GM23338 (cell line): ENCODE results near the gene NDOR1. TPM values are rescaled to one million over a fixed set of nuclear protein-coding genes. Genes with fewer than 3 reads are reported as not detected.

Source experiments
- ATAC-seq: fragments of 200-7000 bp; cut with Tn5 transposase; 3 replicates; pipeline ENCODE4 v1.9.1; 2020
- DNase-seq: peaks from one replicate; pipeline ENCODE4 v3.0.0-alpha.2; 2015; ENCODE audit warnings: low spot score
- H2AFZ ChIP-seq: fragments of 200-600 bp; sonication (generic); 2 replicates; pipeline ENCODE4 v1.8.0; 2016; ENCODE audit warnings: antibody characterized with exemption, mild to moderate bottlenecking, moderate library complexity
- H3F3A ChIP-seq: fragments of 200-600 bp; sonication (generic); replicated peaks from 2 replicates; pipeline ENCODE4 v1.8.0; 2017; ENCODE audit warnings: antibody characterized with exemption, mixed run types, low read depth
- H3K27ac ChIP-seq: fragments of 200-600 bp; sonication (generic); 2 replicates; pipeline ENCODE4 v1.6.1; 2016; ENCODE audit warnings: low read depth
- H3K27me3 ChIP-seq: fragments of 200-600 bp; sonication (generic); 2 replicates; pipeline ENCODE4 v1.8.0; 2016; ENCODE audit warnings: mild to moderate bottlenecking, mixed run types, moderate library complexity; ENCODE audit not compliant: insufficient read depth
- H3K36me3 ChIP-seq: fragments of 200-600 bp; sonication (generic); 2 replicates; pipeline ENCODE4 v1.8.0; 2016; ENCODE audit warnings: mild to moderate bottlenecking; ENCODE audit not compliant: insufficient read depth
- H3K4me1 ChIP-seq: fragments of 200-600 bp; sonication (generic); 2 replicates; pipeline ENCODE4 v1.8.0; 2016; ENCODE audit warnings: mild to moderate bottlenecking, moderate library complexity; ENCODE audit not compliant: insufficient read depth
- H3K4me2 ChIP-seq: fragments of 200-600 bp; sonication (generic); 2 replicates; pipeline ENCODE4 v1.7.1; 2017; ENCODE audit warnings: mixed run types
- H3K4me3 ChIP-seq: fragments of 200-600 bp; sonication (generic); 2 replicates; pipeline ENCODE4 v1.6.1; 2016; ENCODE audit warnings: mixed run types
- H3K79me2 ChIP-seq: fragments of 200-600 bp; sonication (generic); replicated peaks from 2 replicates; pipeline ENCODE4 v1.8.0; 2017; ENCODE audit warnings: mild to moderate bottlenecking; ENCODE audit not compliant: insufficient read depth
- H3K9me2 ChIP-seq: fragments of 200-600 bp; sonication (generic); 2 replicates; pipeline ENCODE4 v1.8.0; 2017; ENCODE audit not compliant: insufficient read depth
- H4K20me1 ChIP-seq: fragments of 200-600 bp; sonication (generic); replicated peaks from 2 replicates; pipeline ENCODE4 v1.8.0; 2017; ENCODE audit warnings: mild to moderate bottlenecking; ENCODE audit not compliant: insufficient read depth
- H3K27ac Mint-ChIP-seq: 2 replicates; pipeline ENCODE4 v1.8.0; 2020; ENCODE audit warnings: inconsistent platforms, mild to moderate bottlenecking, moderate library complexity, mixed read lengths
- H3K27me3 Mint-ChIP-seq: 3 replicates; pipeline ENCODE4 v1.8.0; 2022; ENCODE audit warnings: low read depth, mild to moderate bottlenecking, moderate library complexity, mixed read lengths, inconsistent platforms; ENCODE audit not compliant: insufficient read depth, poor library complexity
- H3K36me3 Mint-ChIP-seq: 3 replicates; pipeline ENCODE4 v1.8.0; 2021; ENCODE audit warnings: low read depth, mild to moderate bottlenecking, inconsistent platforms, moderate library complexity, mixed read lengths
- H3K4me1 Mint-ChIP-seq: 3 replicates; pipeline ENCODE4 v1.8.0; 2020; ENCODE audit warnings: mild to moderate bottlenecking, inconsistent platforms, mixed read lengths
- H3K4me3 Mint-ChIP-seq: 3 replicates; pipeline ENCODE4 v1.8.0; 2021; ENCODE audit warnings: moderate library complexity, mild to moderate bottlenecking, inconsistent platforms, mixed read lengths
- H3K9me3 Mint-ChIP-seq: 3 replicates; pipeline ENCODE4 v1.8.0; 2020; ENCODE audit warnings: moderate library complexity, mild to moderate bottlenecking, inconsistent platforms, mixed read lengths
- CREB1 ChIP-seq: fragments of 250-450 bp; sonication (Bioruptor Pico); IDR thresholded peaks from 2 replicates; pipeline ENCODE4 v1.5.0; 2020; ENCODE audit warnings: low read depth, mild to moderate bottlenecking, moderate library complexity
- microRNA-seq: library from miRNA; unstranded; fragments of <30 nt; microRNA quantifications from one replicate; pipeline ENCODE4, GENCODE V29; 2017
- polyA plus RNA-seq: library from polyadenylated mRNA; unstranded; fragments of >200 nt; fragmentation: Nextera tagmentation; extraction: Ambion mirVana; gene quantifications from 2 replicates; pipeline ENCODE4 v1.2.1, GENCODE V29; 2016
- small RNA-seq: library from RNA; depleted of rRNA; stranded (forward); fragments of <200 nt; gene quantifications from one replicate; pipeline ENCODE3, GENCODE V24; 2014; ENCODE audit warnings: low replicate concordance
- total RNA-seq: library from RNA; depleted of rRNA; stranded (reverse); fragments of >200 nt; shearing (Covaris generic); gene quantifications from 2 replicates; pipeline ENCODE4 v1.2.3, GENCODE V29; 2014; rRNA removed

NDOR1 gene
- total and polyA plus RNA-seq, 2 experiments from 2014 or later, result 19.4 to 38.1 TPM

DNA sequence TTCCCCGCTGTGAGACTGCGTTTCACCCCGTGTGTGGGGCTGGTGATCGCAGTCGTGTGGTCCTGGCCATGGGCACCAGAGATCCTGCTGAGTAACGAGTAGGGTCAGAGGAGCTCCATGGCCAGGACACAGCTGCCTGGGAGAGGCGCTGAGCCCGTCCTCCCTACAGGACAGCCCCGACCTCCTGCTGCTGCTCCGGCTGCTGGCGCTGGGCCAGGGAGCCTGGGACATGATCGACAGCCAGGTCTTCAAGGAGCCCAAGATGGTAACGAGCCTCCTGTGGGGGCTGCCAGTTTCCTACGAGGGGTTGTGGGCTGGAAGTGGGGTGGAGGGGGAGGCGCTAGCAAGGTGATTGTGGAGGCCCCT lies 60.6 kb downstream of the NDOR1 start:
- Histone ChIP-seq H4K20me1 (0 out of 2 replicates have a peak, but pooled peaks cover 9% of the 10 kb centered on the region), H3F3A (0 out of 2 replicates have a peak, but pooled peaks cover 4% of the 10 kb centered on the region), H3K27ac (no peak overlapping the region), H3K9me2 (no peaks in the 10 kb centered on the region), H3K4me2 (no peak overlapping the region), H3K27me3 (no peaks in the 10 kb centered on the region), H3K36me3 (peaks cover 10% of the 10 kb centered on the region; the same call in 1 of the 2 replicates), H3K4me3 (no peak overlapping the region), H3K4me1 (no peaks in the 10 kb centered on the region), H2AFZ (no peak overlapping the region), H3K79me2 (no peaks in the 10 kb centered on the region)
- DNase-seq (no peak), ATAC-seq (no peak)
- TF ChIP-seq CREB1, result no peak
- peaks cover 18% of the 10 kb centered on the region for H3K27me3 Mint-ChIP-seq
- peaks cover 4% of the 10 kb centered on the region; the same call in 2 of the 3 replicates for H3K4me1 Mint-ChIP-seq
- H3K27ac Mint-ChIP-seq, result no peak overlapping the region
- peaks cover 37% of the 10 kb centered on the region for H3K36me3 Mint-ChIP-seq
- no peaks in the 10 kb centered on the region; the same call in 2 of the 3 replicates for H3K9me3 Mint-ChIP-seq
- no peak overlapping the region for H3K4me3 Mint-ChIP-seq

Small RNA genes lying within 50 kb of the gene (microRNA-seq; reads per million reads assigned to microRNA genes)
- not detected for gene MIR3621

Small RNA genes lying within 50 kb of the gene (small RNA-seq; reads per million reads assigned to genes)
- not detected for gene MIR3621

Other genes with a start within 250 kb of the NDOR1 start
Only the 30 nearest of the 31 such genes appear.
- 1.9 TPM in 1 of 2 replicates, not detected in the other for gene PTGDS, start 228.2 kb upstream of the NDOR1 start, total RNA-seq
- 3.1 and 5.9 TPM in 2 replicates for gene PTGDS, start 228.2 kb upstream of the NDOR1 start, polyA plus RNA-seq
- gene LCNL1, start 222.7 kb upstream of the NDOR1 start, total RNA-seq, result not detected in 2 replicates
- 0.11 and 0.14 TPM in 2 replicates for gene LCNL1, start 222.7 kb upstream of the NDOR1 start, polyA plus RNA-seq
- 33.9 and 71.5 TPM in 2 replicates for gene PAXX, start 213.3 kb upstream of the NDOR1 start, total RNA-seq
- 86.0 and 88.3 TPM in 2 replicates for gene PAXX, start 213.3 kb upstream of the NDOR1 start, polyA plus RNA-seq
- gene CLIC3, start 209.1 kb upstream of the NDOR1 start, total RNA-seq, result 0.56 TPM in 1 of 2 replicates, not detected in the other
- gene CLIC3, start 209.1 kb upstream of the NDOR1 start, polyA plus RNA-seq, result 0.53 and 0.57 TPM in 2 replicates
- 14.2 and 16.0 TPM in 2 replicates for gene ABCA2, start 177.5 kb upstream of the NDOR1 start, total RNA-seq
- 5.6 and 7.0 TPM in 2 replicates for gene ABCA2, start 177.5 kb upstream of the NDOR1 start, polyA plus RNA-seq
- not detected in 2 replicates for gene FUT7, start 173.6 kb upstream of the NDOR1 start, total RNA-seq
- gene FUT7, start 173.6 kb upstream of the NDOR1 start, polyA plus RNA-seq, result not detected in 2 replicates
- 26.2 and 34.3 TPM in 2 replicates for gene NPDC1, start 159.5 kb upstream of the NDOR1 start, total RNA-seq
- 35.5 and 36.7 TPM in 2 replicates for gene NPDC1, start 159.5 kb upstream of the NDOR1 start, polyA plus RNA-seq
- 1.1 and 1.9 TPM in 2 replicates for gene ENTPD2, start 151.6 kb upstream of the NDOR1 start, total RNA-seq
- gene ENTPD2, start 151.6 kb upstream of the NDOR1 start, polyA plus RNA-seq, result 1.8 and 2.9 TPM in 2 replicates
- gene SAPCD2, start 135.1 kb upstream of the NDOR1 start, total RNA-seq, result 55.1 and 60.3 TPM in 2 replicates
- 13.4 and 14.5 TPM in 2 replicates for gene SAPCD2, start 135.1 kb upstream of the NDOR1 start, polyA plus RNA-seq
- 5.5 and 8.1 TPM in 2 replicates for gene UAP1L1, start 128.2 kb upstream of the NDOR1 start, total RNA-seq
- 2.5 and 3.4 TPM in 2 replicates for gene UAP1L1, start 128.2 kb upstream of the NDOR1 start, polyA plus RNA-seq
- gene MAN1B1, start 118.7 kb upstream of the NDOR1 start, total RNA-seq, result 35.7 and 39.9 TPM in 2 replicates
- 15.7 and 18.2 TPM in 2 replicates for gene MAN1B1, start 118.7 kb upstream of the NDOR1 start, polyA plus RNA-seq
- 9.7 and 19.7 TPM in 2 replicates for gene DPP7, start 91.0 kb upstream of the NDOR1 start, total RNA-seq
- 25.2 and 26.8 TPM in 2 replicates for gene DPP7, start 91.0 kb upstream of the NDOR1 start, polyA plus RNA-seq
- 2.1 and 5.5 TPM in 2 replicates for gene GRIN1, start 66.5 kb upstream of the NDOR1 start, total RNA-seq
- gene GRIN1, start 66.5 kb upstream of the NDOR1 start, polyA plus RNA-seq, result 2.5 and 2.7 TPM in 2 replicates
- 0.16 and 0.21 TPM in 2 replicates for gene LRRC26, start 35.6 kb upstream of the NDOR1 start, total RNA-seq
- gene LRRC26, start 35.6 kb upstream of the NDOR1 start, polyA plus RNA-seq, result 3.0 and 4.3 TPM in 2 replicates
- gene TMEM210, start 33.6 kb upstream of the NDOR1 start, total RNA-seq, result not detected in 2 replicates
- gene TMEM210, start 33.6 kb upstream of the NDOR1 start, polyA plus RNA-seq, result not detected in 2 replicates
- 41.5 and 42.9 TPM in 2 replicates for gene ANAPC2, start 17.1 kb upstream of the NDOR1 start, total RNA-seq
- 16.4 and 19.2 TPM in 2 replicates for gene ANAPC2, start 17.1 kb upstream of the NDOR1 start, polyA plus RNA-seq
- 91.5 and 132 TPM in 2 replicates for gene SSNA1, start 17.0 kb upstream of the NDOR1 start, total RNA-seq
- gene SSNA1, start 17.0 kb upstream of the NDOR1 start, polyA plus RNA-seq, result 154 TPM in 2 replicates
- 29.2 and 29.3 TPM in 2 replicates for gene TPRN, start 5.0 kb upstream of the NDOR1 start, total RNA-seq
- gene TPRN, start 5.0 kb upstream of the NDOR1 start, polyA plus RNA-seq, result 6.4 and 9.1 TPM in 2 replicates
- gene TMEM203, start 52 bp upstream of the NDOR1 start, total RNA-seq, result 43.2 and 53.4 TPM in 2 replicates
- 32.7 and 37.4 TPM in 2 replicates for gene TMEM203, start 52 bp upstream of the NDOR1 start, polyA plus RNA-seq
- gene RNF208, start 16.5 kb downstream of the NDOR1 start, total RNA-seq, result 1.4 and 1.9 TPM in 2 replicates
- 5.6 and 7.4 TPM in 2 replicates for gene RNF208, start 16.5 kb downstream of the NDOR1 start, polyA plus RNA-seq
- 1.4 and 2.0 TPM in 2 replicates for gene CYSRT1, start 19.5 kb downstream of the NDOR1 start, total RNA-seq
- gene CYSRT1, start 19.5 kb downstream of the NDOR1 start, polyA plus RNA-seq, result 2.0 and 3.2 TPM in 2 replicates
- gene RNF224, start 21.8 kb downstream of the NDOR1 start, total RNA-seq, result 0.63 TPM in 1 of 2 replicates, not detected in the other
- not detected in 2 replicates for gene RNF224, start 21.8 kb downstream of the NDOR1 start, polyA plus RNA-seq
- not detected in 2 replicates for gene SLC34A3, start 25.2 kb downstream of the NDOR1 start, total RNA-seq
- not detected in 2 replicates for gene SLC34A3, start 25.2 kb downstream of the NDOR1 start, polyA plus RNA-seq
- 334 and 374 TPM in 2 replicates for gene TUBB4B, start 35.6 kb downstream of the NDOR1 start, total RNA-seq
- gene TUBB4B, start 35.6 kb downstream of the NDOR1 start, polyA plus RNA-seq, result 389 and 408 TPM in 2 replicates
- gene STPG3, start 45.6 kb downstream of the NDOR1 start, total RNA-seq, result not detected in 2 replicates
- gene STPG3, start 45.6 kb downstream of the NDOR1 start, polyA plus RNA-seq, result not detected in 2 replicates
- 79.5 and 97.3 TPM in 2 replicates for gene NELFB, start 49.6 kb downstream of the NDOR1 start, total RNA-seq
- 30.0 and 31.2 TPM in 2 replicates for gene NELFB, start 49.6 kb downstream of the NDOR1 start, polyA plus RNA-seq
- 14.4 and 19.0 TPM in 2 replicates for gene TOR4A, start 72.0 kb downstream of the NDOR1 start, total RNA-seq
- gene TOR4A, start 72.0 kb downstream of the NDOR1 start, polyA plus RNA-seq, result 2.0 and 2.1 TPM in 2 replicates
- 39.0 and 55.1 TPM in 2 replicates for gene NRARP, start 96.6 kb downstream of the NDOR1 start, total RNA-seq
- gene NRARP, start 96.6 kb downstream of the NDOR1 start, polyA plus RNA-seq, result 4.0 and 4.8 TPM in 2 replicates
- gene EXD3, start 217.5 kb downstream of the NDOR1 start, total RNA-seq, result 3.6 and 4.4 TPM in 2 replicates
- gene EXD3, start 217.5 kb downstream of the NDOR1 start, polyA plus RNA-seq, result 9.7 and 9.9 TPM in 2 replicates
- 0.59 and 0.62 TPM in 2 replicates for gene NOXA1, start 217.7 kb downstream of the NDOR1 start, total RNA-seq
- 0.68 and 1.4 TPM in 2 replicates for gene NOXA1, start 217.7 kb downstream of the NDOR1 start, polyA plus RNA-seq